Measurements from ENCODE around the gene PER3. TPM values are rescaled to one million over a fixed set of nuclear protein-coding genes. Genes with fewer than 3 reads are reported as not detected.
A peak's percentile ranks its signal among the peaks of the same experiment; 100 is the strongest.

Gene PER3
- total RNA-seq, 1 experiment from 2014 or later: 9.0 TPM

GRCh38 chr1:7824701-7825100 is 40.6 kb downstream of the PER3 start:
- Histone ChIP-seq H2BK15ac (ENCODE audit: low read depth, low read length) (no peak overlapping the region), H3K4me1 (ENCODE audit: insufficient read depth, low read length) (no peaks in the 10 kb centered on the region), H3K14ac (ENCODE audit: insufficient read depth, low read length) (no peak overlapping the region), H3T11ph (ENCODE audit: low read length) (no peak overlapping the region), H2AFZ (ENCODE audit: low read length) (no peak overlapping the region), H4K91ac (ENCODE audit: insufficient read length, low read depth, low read length) (no peak overlapping the region), H2BK120ac (ENCODE audit: low read depth, low read length, poor library complexity, severe bottlenecking) (no peak overlapping the region), H3K79me2 (ENCODE audit: insufficient read depth, low read length) (no peaks in the 10 kb centered on the region), H2AK5ac (ENCODE audit: insufficient read length, low read length) (no peak overlapping the region), H3K56ac (ENCODE audit: insufficient read length, low read depth, low read length) (no peak overlapping the region), H2BK12ac (ENCODE audit: insufficient read length, low read depth, low read length) (no peak overlapping the region), H3K27ac (ENCODE audit: insufficient read length, low read depth, low read length) (no peak overlapping the region), H3K4ac (ENCODE audit: low read depth, low read length) (no peak overlapping the region), H3K27me3 (ENCODE audit: insufficient read depth, low read length) (no peaks in the 10 kb centered on the region), H3K79me1 (ENCODE audit: insufficient read depth, low read depth, low read length, poor library complexity, severe bottlenecking) (no peaks in the 10 kb centered on the region), H3K23ac (ENCODE audit: insufficient read length, low read depth, low read length) (no peak overlapping the region), H2BK5ac (ENCODE audit: insufficient read length, low read length) (no peak overlapping the region), H3K23me2 (ENCODE audit: insufficient read length, low read depth, low read length, poor library complexity, severe bottlenecking) (no peaks in the 10 kb centered on the region), H4K8ac (replicated peaks; ENCODE audit: insufficient read length, low read depth, low read length) (no peak overlapping the region), H3K4me2 (ENCODE audit: insufficient read depth, insufficient read length, low read length) (no peak overlapping the region), H4K5ac (ENCODE audit: insufficient read length, low read depth, low read length) (no peak overlapping the region), H4K20me1 (ENCODE audit: control insufficient read depth, insufficient read depth, insufficient read length) (no peaks in the 10 kb centered on the region), H3K9ac (ENCODE audit: extremely low read depth, insufficient read length, low read length) (no peak overlapping the region), H3K9me3 (ENCODE audit: control insufficient read depth, low read depth, low read length) (no peaks in the 10 kb centered on the region), H2BK20ac (ENCODE audit: low read depth, low read length, poor library complexity, severe bottlenecking) (no peak overlapping the region), H3K18ac (ENCODE audit: insufficient read length, low read depth, low read length) (no peak overlapping the region)
- DNase-seq: no peak
- no CpG with 5 or more reads among the region's 8 CpGs for WGBS (ENCODE audit: extremely low coverage, insufficient read length, low lambda C conversion rate)
- TF ChIP-seq CTCF (conservative IDR thresholded peaks at IDR 0.05): no peak
- no peaks in the 10 kb centered on the region for H3K9me3 Mint-ChIP-seq
- no peaks in the 10 kb centered on the region for H3K27me3 Mint-ChIP-seq (ENCODE audit: low read depth)
- H3K4me3 Mint-ChIP-seq: no peak overlapping the region
- H3K36me3 Mint-ChIP-seq (ENCODE audit: insufficient read depth in 1 of 3, low read depth in 3 of 3): peaks cover 2 to 22% (median 21%) of the 10 kb centered on the region in 3 experiments; a peak in 5 of 7 replicates
- H3K27ac Mint-ChIP-seq: peak overlapping the region in 2 of 3 experiments; percentile 32 to 43; a peak in 1 of 7 replicates
- no peaks in the 10 kb centered on the region for H3K4me1 Mint-ChIP-seq

Data from H9 (cell line).